OCI-LY7 (cell line): Measurements from ENCODE around the gene P3H2. TPM values are rescaled to one million over a fixed set of nuclear protein-coding genes. Genes with fewer than 3 reads are reported as not detected.

Experiments
- Bru-seq: library from RNA; stranded (reverse); fragments of 400-500 nt; gene quantifications from one replicate; lab custom pipeline; 2021; lab: Mats Ljungman, UMichigan
- BruChase-seq, 2 experiments: library from RNA; stranded (reverse); fragments of 400-500 nt; gene quantifications; one replicate each; lab custom pipeline; 2021; lab: Mats Ljungman, UMichigan
- BruUV-seq: library from RNA; stranded (reverse); fragments of 400-500 nt; replicated peaks from 2 replicates; lab custom pipeline; 2021; lab: Mats Ljungman, UMichigan
- CTCF ChIA-PET: fragments of 300-600 bp; sonication (Branson Sonifier 250); formaldehyde crosslinking; loops from one replicate; lab custom pipeline; 2022; ENCODE audit warnings: antibody characterized with exemption; ENCODE audit not compliant: unreplicated experiment; lab: Charles Lee
- POLR2A ChIA-PET: fragments of 300-600 bp; sonication (Branson Sonifier 250); formaldehyde crosslinking; loops from one replicate; lab custom pipeline; 2022; ENCODE audit warnings: antibody characterized with exemption; lab: Charles Lee
- DNase-seq: peaks from one replicate; pipeline ENCODE4 v3.0.0-alpha.2; 2015; ENCODE audit warnings: low spot score
- H2AFZ ChIP-seq: fragments of 200-600 bp; sonication (generic), shearing (Covaris generic); 2 replicates; pipeline ENCODE4 v1.6.1; 2014; ENCODE audit warnings: mild to moderate bottlenecking, antibody characterized with exemption, low read length, moderate library complexity
- H3K27ac ChIP-seq: fragments of 200-600 bp; sonication (generic); 2 replicates; pipeline ENCODE4 v1.5.1; 2014; ENCODE audit warnings: mixed run types, low read depth, mild to moderate bottlenecking, moderate library complexity, low read length, inconsistent platforms; ENCODE audit not compliant: poor library complexity, severe bottlenecking
- H3K36me3 ChIP-seq: fragments of 200-600 bp; sonication (generic); 2 replicates; pipeline ENCODE4 v1.6.1; 2014; ENCODE audit warnings: mild to moderate bottlenecking, antibody characterized with exemption, low read length, moderate library complexity, mixed read lengths; ENCODE audit not compliant: insufficient read depth
- H3K4me1 ChIP-seq: fragments of 200-600 bp; sonication (generic); 2 replicates; pipeline ENCODE4 v1.5.1; 2014; ENCODE audit warnings: mild to moderate bottlenecking, low read length; ENCODE audit not compliant: insufficient read depth, poor library complexity, severe bottlenecking
- H3K4me2 ChIP-seq: fragments of 200-600 bp; sonication (generic); 2 replicates; pipeline ENCODE4 v1.6.1; 2014; ENCODE audit warnings: mild to moderate bottlenecking, low read length
- H3K4me3 ChIP-seq: fragments of 200-600 bp; sonication (generic); 2 replicates; pipeline ENCODE4 v1.5.1; 2014; ENCODE audit warnings: mild to moderate bottlenecking, low read depth, low read length; ENCODE audit not compliant: poor library complexity, severe bottlenecking
- H3K79me2 ChIP-seq: fragments of 200-600 bp; sonication (generic); 2 replicates; pipeline ENCODE4 v1.6.1; 2016; ENCODE audit warnings: low read depth, mild to moderate bottlenecking, low read length, moderate library complexity, mixed read lengths; ENCODE audit not compliant: insufficient read depth
- H3K9me2 ChIP-seq: fragments of 200-600 bp; sonication (generic); 2 replicates; pipeline ENCODE4 v1.6.1; 2016; ENCODE audit warnings: mild to moderate bottlenecking, low read length, mixed read lengths; ENCODE audit not compliant: insufficient read depth
- H3K9me3 ChIP-seq: fragments of 200-600 bp; sonication (generic); 2 replicates; pipeline ENCODE4 v1.6.1; 2014; ENCODE audit warnings: mild to moderate bottlenecking, mixed run types, low read length, mixed read lengths
- H4K20me1 ChIP-seq: fragments of 200-600 bp; sonication (generic); 2 replicates; pipeline ENCODE4 v1.6.1; 2014; ENCODE audit warnings: mild to moderate bottlenecking, antibody characterized with exemption, low read length, moderate library complexity, mixed read lengths; ENCODE audit not compliant: insufficient read depth
- EZH2phosphoT487 ChIP-seq: fragments of 200-600 bp; sonication (generic); IDR thresholded peaks from 2 replicates; pipeline ENCODE4 v1.6.1; 2018; ENCODE audit warnings: low read depth, borderline replicate concordance, mild to moderate bottlenecking, mixed run types, antibody characterized with exemption, low read length, moderate library complexity, mixed read lengths
- intact Hi-C: fragments of 100-400 bp; cut with micrococcal nuclease; formaldehyde crosslinking; loops from one replicate; pipeline ENCODE4 v1.10.0; 2022; ENCODE audit not compliant: unreplicated experiment
- long read RNA-seq: library from polyadenylated mRNA; stranded (forward); transcript quantifications from one replicate; pipeline ENCODE4 v2.0.0, GENCODE V29; 2022
- total RNA-seq, 2 experiments: library from RNA; depleted of rRNA in 1 of 2; stranded (reverse); fragments of >200 nt in 1 of 2; shearing (Covaris generic) in 1 of 2; gene quantifications; 2 replicates each; pipeline ENCODE4 v1.2.3, GENCODE V29; 2014 to 2022
- TF ChIP-seq, protein P1 (sequence below): fragments of 200-600 bp; sonication (generic); conservative IDR thresholded peaks from 2 replicates; pipeline ENCODE4 v1.5.1; 2014; ENCODE audit warnings: mild to moderate bottlenecking, antibody characterized with exemption, low read length, moderate library complexity, mixed read lengths

P3H2 gene, protein sequence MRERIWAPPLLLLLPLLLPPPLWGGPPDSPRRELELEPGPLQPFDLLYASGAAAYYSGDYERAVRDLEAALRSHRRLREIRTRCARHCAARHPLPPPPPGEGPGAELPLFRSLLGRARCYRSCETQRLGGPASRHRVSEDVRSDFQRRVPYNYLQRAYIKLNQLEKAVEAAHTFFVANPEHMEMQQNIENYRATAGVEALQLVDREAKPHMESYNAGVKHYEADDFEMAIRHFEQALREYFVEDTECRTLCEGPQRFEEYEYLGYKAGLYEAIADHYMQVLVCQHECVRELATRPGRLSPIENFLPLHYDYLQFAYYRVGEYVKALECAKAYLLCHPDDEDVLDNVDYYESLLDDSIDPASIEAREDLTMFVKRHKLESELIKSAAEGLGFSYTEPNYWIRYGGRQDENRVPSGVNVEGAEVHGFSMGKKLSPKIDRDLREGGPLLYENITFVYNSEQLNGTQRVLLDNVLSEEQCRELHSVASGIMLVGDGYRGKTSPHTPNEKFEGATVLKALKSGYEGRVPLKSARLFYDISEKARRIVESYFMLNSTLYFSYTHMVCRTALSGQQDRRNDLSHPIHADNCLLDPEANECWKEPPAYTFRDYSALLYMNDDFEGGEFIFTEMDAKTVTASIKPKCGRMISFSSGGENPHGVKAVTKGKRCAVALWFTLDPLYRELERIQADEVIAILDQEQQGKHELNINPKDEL
- not detected in 2 replicates for total RNA-seq (2014; rRNA removed; shearing (Covaris generic))
- total RNA-seq (2022): not detected in 2 replicates
- percentile 5 among the genes with signal in this experiment for Bru-seq, nascent RNA
- not detected for BruChase-seq, experiment 1, labeled RNA remaining after a 6-hour chase
- percentile 5 among the genes with signal in this experiment for BruChase-seq, experiment 2, labeled RNA remaining after a 2-hour chase
- long read RNA-seq: 0 reads

DNA sequence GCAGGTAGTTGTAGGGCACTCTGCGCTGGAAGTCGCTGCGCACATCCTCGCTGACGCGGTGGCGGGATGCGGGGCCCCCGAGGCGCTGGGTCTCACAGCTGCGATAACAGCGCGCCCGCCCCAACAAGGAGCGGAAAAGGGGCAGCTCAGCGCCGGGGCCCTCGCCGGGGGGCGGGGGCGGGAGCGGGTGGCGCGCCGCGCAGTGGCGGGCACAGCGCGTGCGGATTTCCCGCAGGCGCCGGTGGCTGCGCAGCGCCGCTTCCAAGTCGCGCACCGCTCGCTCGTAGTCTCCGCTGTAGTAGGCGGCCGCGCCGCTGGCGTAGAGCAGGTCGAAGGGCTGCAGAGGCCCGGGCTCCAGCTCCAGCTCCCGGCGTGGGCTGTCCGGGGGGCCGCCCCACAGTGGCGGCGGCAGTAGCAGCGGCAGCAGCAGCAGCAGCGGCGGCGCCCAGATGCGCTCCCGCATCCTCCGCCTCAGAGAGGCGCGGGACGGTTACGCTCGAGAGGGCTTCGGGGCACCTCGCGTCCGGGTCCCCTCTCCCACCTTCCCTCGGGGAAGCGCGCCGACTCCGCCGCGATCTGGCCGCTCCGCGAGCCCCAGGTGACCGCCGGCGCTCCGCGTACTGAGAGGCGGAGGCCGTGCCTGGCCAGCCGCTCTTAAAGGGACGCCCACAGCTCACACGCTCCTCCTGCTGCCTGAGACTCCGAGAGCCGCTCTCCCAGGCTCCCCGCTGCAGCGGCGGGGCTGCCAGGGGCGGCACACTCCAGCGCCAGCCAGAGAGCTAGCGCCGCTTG, at the start of gene P3H2:
Gene P3H2, minus strand, starts transcription at position 629 of the 792 bp plus-strand sequence. Its CDS starts 166 bp downstream, at position 463.
- Histone ChIP-seq H3K4me1 (no peaks in the 10 kb centered on the region), H3K4me2 (no peak within 1 kb of the TSS), H3K4me3 (no peak within 1 kb of the TSS), H3K36me3 (no peaks in the 10 kb centered on the region), H3K9me2 (no peaks in the 10 kb centered on the region), H3K9me3 (no peaks in the 10 kb centered on the region), H4K20me1 (no peaks in the 10 kb centered on the region), H3K79me2 (no peaks in the 10 kb centered on the region), H2AFZ (no peak within 1 kb of the TSS), H3K27ac (no peak within 1 kb of the TSS)
- no peak for TF ChIP-seq EZH2phosphoT487
- TF ChIP-seq, protein P1, sequence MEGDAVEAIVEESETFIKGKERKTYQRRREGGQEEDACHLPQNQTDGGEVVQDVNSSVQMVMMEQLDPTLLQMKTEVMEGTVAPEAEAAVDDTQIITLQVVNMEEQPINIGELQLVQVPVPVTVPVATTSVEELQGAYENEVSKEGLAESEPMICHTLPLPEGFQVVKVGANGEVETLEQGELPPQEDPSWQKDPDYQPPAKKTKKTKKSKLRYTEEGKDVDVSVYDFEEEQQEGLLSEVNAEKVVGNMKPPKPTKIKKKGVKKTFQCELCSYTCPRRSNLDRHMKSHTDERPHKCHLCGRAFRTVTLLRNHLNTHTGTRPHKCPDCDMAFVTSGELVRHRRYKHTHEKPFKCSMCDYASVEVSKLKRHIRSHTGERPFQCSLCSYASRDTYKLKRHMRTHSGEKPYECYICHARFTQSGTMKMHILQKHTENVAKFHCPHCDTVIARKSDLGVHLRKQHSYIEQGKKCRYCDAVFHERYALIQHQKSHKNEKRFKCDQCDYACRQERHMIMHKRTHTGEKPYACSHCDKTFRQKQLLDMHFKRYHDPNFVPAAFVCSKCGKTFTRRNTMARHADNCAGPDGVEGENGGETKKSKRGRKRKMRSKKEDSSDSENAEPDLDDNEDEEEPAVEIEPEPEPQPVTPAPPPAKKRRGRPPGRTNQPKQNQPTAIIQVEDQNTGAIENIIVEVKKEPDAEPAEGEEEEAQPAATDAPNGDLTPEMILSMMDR: no peak
- POLR2A ChIA-PET: no interaction called here
- CTCF ChIA-PET: no interaction called here
- intact Hi-C loops: no loop called here
- DNase-seq: no peak
- BruUV-seq: no TSS peak

DNA sequence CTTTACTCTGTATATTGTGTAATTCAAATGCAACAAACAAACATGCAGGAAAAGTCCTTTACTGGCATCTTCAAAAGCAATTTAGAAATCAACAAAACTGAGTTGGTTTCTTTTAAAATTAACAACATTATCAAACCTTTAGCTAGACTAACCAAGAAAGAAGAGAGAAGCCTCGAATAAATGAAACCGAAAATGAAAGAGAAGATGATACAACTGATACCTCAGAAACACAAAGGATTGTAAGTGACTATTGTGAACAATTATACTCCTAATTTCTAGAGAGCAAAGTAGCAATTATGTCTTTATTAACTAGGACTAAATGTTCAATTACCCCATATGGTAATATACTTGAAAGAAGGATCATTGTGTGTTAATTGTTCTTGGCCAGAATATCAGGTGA, 49.2 kb upstream of the P3H2 start:
- no peak overlapping the region for H3K4me3 ChIP-seq
- H2AFZ ChIP-seq: no peak overlapping the region
- no peak for DNase-seq
- TF ChIP-seq, protein P1: no peak
- TF ChIP-seq EZH2phosphoT487: no peak
- no peaks in the 10 kb centered on the region for H3K4me1 ChIP-seq
- no TSS peak for BruUV-seq
- H3K79me2 ChIP-seq: no peaks in the 10 kb centered on the region
- POLR2A ChIA-PET: no interaction called here
- CTCF ChIA-PET: no interaction called here
- no peaks in the 10 kb centered on the region for H3K9me2 ChIP-seq
- H3K4me2 ChIP-seq: no peak overlapping the region
- no peaks in the 10 kb centered on the region for H3K36me3 ChIP-seq
- no peaks in the 10 kb centered on the region for H3K9me3 ChIP-seq
- H4K20me1 ChIP-seq: no peaks in the 10 kb centered on the region
- intact Hi-C loops: no loop called here
- H3K27ac ChIP-seq: no peak overlapping the region
